HG02840 (cell line): ENCODE results near the gene PLCG2.
A peak's percentile ranks its signal among the peaks of the same experiment; 100 is the strongest.

Experiments
- ATAC-seq: cut with Tn5 transposase; IDR thresholded peaks from one replicate; pipeline ENCODE4 v1.9.1; 2021; ENCODE audit warnings: mild to moderate bottlenecking, moderate library complexity, moderate number of reproducible peaks; ENCODE audit not compliant: unreplicated experiment, low FRiP score

The PLCG2 gene

GRCh38 chr16:81838794-81839193 is 59.7 kb downstream of the PLCG2 start:
- ATAC-seq, result no peak

- ATAC-seq, result no peak
Observed at GRCh38 chr16:81841722-81842121, 62.6 kb downstream of the PLCG2 start.

GRCh38 chr16:81842564-81843242 is 63.6 kb downstream of the PLCG2 start:
- ATAC-seq, result no peak

GRCh38 chr16:81843243-81843582 is 64.1 kb downstream of the PLCG2 start:
- ATAC-seq, result no peak

GRCh38 chr16:81843683-81844082 is 64.6 kb downstream of the PLCG2 start:
- ATAC-seq, result no peak

- ATAC-seq, result no peak
Observed at GRCh38 chr16:81846105-81846504, 67.0 kb downstream of the PLCG2 start.

GRCh38 chr16:81848306-81848853 is 69.3 kb downstream of the PLCG2 start:
- ATAC-seq, result no peak

GRCh38 chr16:81850197-81850944 is 71.3 kb downstream of the PLCG2 start:
- ATAC-seq, result no peak

- ATAC-seq, result no peak
Observed at GRCh38 chr16:81852347-81852746, 73.3 kb downstream of the PLCG2 start.

GRCh38 chr16:81855552-81856153 is 76.6 kb downstream of the PLCG2 start:
- no peak for ATAC-seq

- ATAC-seq, result no peak
Observed at GRCh38 chr16:81860287-81861266, 81.5 kb downstream of the PLCG2 start.

- no peak for ATAC-seq
Observed at GRCh38 chr16:81861503-81861902, 82.4 kb downstream of the PLCG2 start.

GRCh38 chr16:81861915-81862314 is 82.8 kb downstream of the PLCG2 start:
- no peak for ATAC-seq

GRCh38 chr16:81863630-81864352 is 84.7 kb downstream of the PLCG2 start:
- ATAC-seq, result peak; percentile 59

GRCh38 chr16:81864646-81865382 is 85.7 kb downstream of the PLCG2 start:
- no peak for ATAC-seq

- no peak for ATAC-seq
Observed at GRCh38 chr16:81866820-81867440, 87.8 kb downstream of the PLCG2 start.

- ATAC-seq, result no peak
Observed at GRCh38 chr16:81868057-81868748, 89.1 kb downstream of the PLCG2 start.

- ATAC-seq, result no peak
Observed at GRCh38 chr16:81869326-81869725, 90.2 kb downstream of the PLCG2 start.
